ENCODE results near the gene FAAH. TPM values are rescaled to one million over a fixed set of nuclear protein-coding genes. Genes with fewer than 3 reads are reported as not detected.

FAAH gene
- polyA plus RNA-seq, 1 of the 3 experiments (the other 2 are of a cell fraction), result 1.2 TPM

GRCh38 chr1:46405197-46405555 lies 11.1 kb downstream of the FAAH start:
- no peak overlapping the region for H3K9ac ChIP-seq
- no peaks in the 10 kb centered on the region for H3F3A ChIP-seq (replicated peaks; ENCODE audit: insufficient read depth)

GRCh38 chr1:46405724-46406123 lies 11.6 kb downstream of the FAAH start:
- H3K79me2 ChIP-seq (ENCODE audit: insufficient read depth), result no peaks in the 10 kb centered on the region
- H3F3A ChIP-seq (replicated peaks; ENCODE audit: insufficient read depth), result no peaks in the 10 kb centered on the region
- no peaks in the 10 kb centered on the region; a peak in 1 of 4 replicates for H3K4me1 ChIP-seq (ENCODE audit: control insufficient read depth in 1 of 2, insufficient read depth in 2 of 2, low read depth in 1 of 2, low read length in 1 of 2)
- 73% methylated on average over 8 of the region's 17 CpGs for WGBS (ENCODE audit: low lambda C conversion rate)
- H3K9me2 ChIP-seq, result no peaks in the 10 kb centered on the region
- TF ChIP-seq USF1 (IDR thresholded peaks at IDR 0.05; ENCODE audit: borderline replicate concordance, low read depth) (no peak), YY1 (IDR thresholded peaks at IDR 0.05; ENCODE audit: low read depth) (no peak)
- TF ChIP-seq, protein P1, sequence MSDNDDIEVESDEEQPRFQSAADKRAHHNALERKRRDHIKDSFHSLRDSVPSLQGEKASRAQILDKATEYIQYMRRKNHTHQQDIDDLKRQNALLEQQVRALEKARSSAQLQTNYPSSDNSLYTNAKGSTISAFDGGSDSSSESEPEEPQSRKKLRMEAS (IDR thresholded peaks at IDR 0.05; ENCODE audit: low read depth), result no peak
- H3K9me3 ChIP-seq, result no peaks in the 10 kb centered on the region
- no peaks in the 10 kb centered on the region for H4K20me1 ChIP-seq (ENCODE audit: insufficient read depth)
- CTCF ChIA-PET, result interaction anchor here (0.6 to 2.3 kb wide), 6 partner anchors 9 to 263 kb away, joined by 3 to 9 read pairs (median 4); partner anchors contain the start of gene FAAH
- no peak overlapping the region for H3K4me2 ChIP-seq
- H3K27ac ChIP-seq (ENCODE audit: low read depth in 2 of 2, low read length in 1 of 2), result no peak overlapping the region
- H3K27me3 ChIP-seq (ENCODE audit: insufficient read depth), result no peaks in the 10 kb centered on the region
- POLR2A ChIA-PET, result no interaction called here
- no peak for DNase-seq
- no peak overlapping the region for H3K9ac ChIP-seq
- H2AFZ ChIP-seq (ENCODE audit: low read depth), result no peak overlapping the region
- no peak overlapping the region for H3K4me3 ChIP-seq (ENCODE audit: low read depth in 2 of 2, low read length in 1 of 2)
- H3K36me3 ChIP-seq (replicated peaks in 1 of 2; ENCODE audit: control insufficient read depth in 1 of 2, insufficient read depth in 2 of 2, low read length in 1 of 2), result no peaks in the 10 kb centered on the region

More at GRCh38 chr1:46405197-46405555, 11.1 kb downstream of the FAAH start:
- Histone ChIP-seq H3K9me2 (no peaks in the 10 kb centered on the region), H3K27me3 (ENCODE audit: insufficient read depth) (no peaks in the 10 kb centered on the region), H3K4me1 (ENCODE audit: control insufficient read depth in 1 of 2, insufficient read depth in 2 of 2, low read depth in 1 of 2, low read length in 1 of 2) (no peaks in the 10 kb centered on the region; a peak in 1 of 4 replicates), H3K9me3 (no peaks in the 10 kb centered on the region), H2AFZ (ENCODE audit: low read depth) (no peak overlapping the region), H3K4me2 (no peak overlapping the region), H4K20me1 (ENCODE audit: insufficient read depth) (no peaks in the 10 kb centered on the region), H3K4me3 (ENCODE audit: low read depth in 2 of 2, low read length in 1 of 2) (no peak overlapping the region), H3K79me2 (ENCODE audit: insufficient read depth) (no peaks in the 10 kb centered on the region), H3K27ac (ENCODE audit: low read depth in 2 of 2, low read length in 1 of 2) (no peak overlapping the region), H3K36me3 (replicated peaks in 1 of 2; ENCODE audit: control insufficient read depth in 1 of 2, insufficient read depth in 2 of 2, low read length in 1 of 2) (no peaks in the 10 kb centered on the region)
- WGBS (ENCODE audit: low lambda C conversion rate), result 94% methylated on average over 9 of the region's 12 CpGs
- ChIA-PET POLR2A (no interaction called here), CTCF (interaction anchor here (0.6 to 2.3 kb wide), 5 partner anchors 10 to 264 kb away, joined by 3 to 9 read pairs (median 4); partner anchors contain the start of gene FAAH)
- no peak for DNase-seq
- TF ChIP-seq GABPA (IDR thresholded peaks at IDR 0.05; ENCODE audit: low read depth) (no peak), ELF1 (IDR thresholded peaks at IDR 0.05) (no peak), POLR2AphosphoS5 (IDR thresholded peaks at IDR 0.05; ENCODE audit: low read depth, low read length) (no peak), FOXM1 (IDR thresholded peaks at IDR 0.05; ENCODE audit: low read depth) (no peak)

DNA sequence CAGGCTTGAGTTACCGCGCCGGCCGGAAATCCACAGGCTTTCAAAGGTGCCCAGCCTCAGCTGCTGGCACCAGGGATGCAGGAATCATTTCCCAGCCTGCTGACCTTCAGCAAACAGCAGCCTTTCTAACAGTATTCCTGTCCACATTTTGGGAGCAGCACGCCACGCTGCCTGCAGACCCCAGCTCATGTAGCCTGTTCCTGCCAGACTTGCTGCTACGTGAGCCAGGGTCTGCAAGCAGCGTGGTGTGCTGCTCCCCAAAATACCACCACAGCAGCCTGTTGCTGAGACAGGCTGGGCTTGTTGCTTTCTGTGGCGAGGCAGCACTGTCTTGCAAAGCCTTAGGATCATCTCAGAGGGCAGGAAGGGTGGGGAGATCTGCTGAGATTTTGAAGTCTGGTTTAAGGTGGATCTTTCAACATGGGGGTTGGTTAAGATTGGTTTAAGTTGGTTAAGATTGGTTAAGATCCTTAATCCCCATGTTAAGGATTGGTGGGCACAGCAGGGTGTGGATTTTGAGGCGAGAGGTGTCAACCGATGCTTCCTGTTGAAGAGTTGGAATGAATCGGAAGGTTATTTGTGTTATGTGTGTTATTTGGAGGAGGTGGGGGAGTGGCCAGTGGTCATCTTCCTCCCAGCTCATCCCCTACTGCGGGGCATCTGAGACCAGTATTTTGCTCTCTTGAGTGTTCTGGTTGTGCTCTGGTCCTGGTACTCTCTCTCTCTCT lies 12.9 kb downstream of the FAAH start:
- peak; percentile 52 for DNase-seq
- H3K79me2 ChIP-seq (ENCODE audit: insufficient read depth), result no peaks in the 10 kb centered on the region
- peak overlapping the region; percentile 61; the same call in 1 of the 2 replicates for H3K4me2 ChIP-seq
- no peaks in the 10 kb centered on the region for H3K9me2 ChIP-seq
- no peaks in the 10 kb centered on the region; a peak in 1 of 4 replicates for H3K4me1 ChIP-seq (ENCODE audit: control insufficient read depth in 1 of 2, insufficient read depth in 2 of 2, low read depth in 1 of 2, low read length in 1 of 2)
- no peaks in the 10 kb centered on the region for H3K27me3 ChIP-seq (ENCODE audit: insufficient read depth)
- no peaks in the 10 kb centered on the region for H3K36me3 ChIP-seq (replicated peaks in 1 of 2; ENCODE audit: control insufficient read depth in 1 of 2, insufficient read depth in 2 of 2, low read length in 1 of 2)
- no peaks in the 10 kb centered on the region for H4K20me1 ChIP-seq (ENCODE audit: insufficient read depth)
- no peaks in the 10 kb centered on the region for H3K9me3 ChIP-seq
- TF ChIP-seq, protein P2, sequence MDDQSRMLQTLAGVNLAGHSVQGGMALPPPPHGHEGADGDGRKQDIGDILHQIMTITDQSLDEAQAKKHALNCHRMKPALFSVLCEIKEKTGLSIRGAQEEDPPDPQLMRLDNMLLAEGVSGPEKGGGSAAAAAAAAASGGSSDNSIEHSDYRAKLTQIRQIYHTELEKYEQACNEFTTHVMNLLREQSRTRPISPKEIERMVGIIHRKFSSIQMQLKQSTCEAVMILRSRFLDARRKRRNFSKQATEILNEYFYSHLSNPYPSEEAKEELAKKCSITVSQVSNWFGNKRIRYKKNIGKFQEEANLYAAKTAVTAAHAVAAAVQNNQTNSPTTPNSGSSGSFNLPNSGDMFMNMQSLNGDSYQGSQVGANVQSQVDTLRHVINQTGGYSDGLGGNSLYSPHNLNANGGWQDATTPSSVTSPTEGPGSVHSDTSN (IDR thresholded peaks at IDR 0.05), result no peak
- TF ChIP-seq NFIC (IDR thresholded peaks at IDR 0.05; ENCODE audit: borderline replicate concordance) (no peak), FOSL2 (IDR thresholded peaks at IDR 0.05; ENCODE audit: borderline replicate concordance, low read depth) (no peak), POLR2AphosphoS5 (IDR thresholded peaks at IDR 0.05; ENCODE audit: low read depth, low read length) (no peak), TEAD4 (IDR thresholded peaks at IDR 0.05; ENCODE audit: borderline replicate concordance, insufficient read depth) (no peak), ZBTB33 (IDR thresholded peaks at IDR 0.05; ENCODE audit: borderline replicate concordance, low read depth) (no peak), ELF1 (IDR thresholded peaks at IDR 0.05) (no peak), FOXJ3 (CRISPR knock-in tag; IDR thresholded peaks at IDR 0.05) (no peak), MEF2A (IDR thresholded peaks at IDR 0.05; ENCODE audit: borderline replicate concordance, low read depth) (no peak)
- CTCF ChIA-PET, result interaction anchor here (0.6 to 2.9 kb wide), 22 partner anchors 9 to 318 kb away, joined by 3 to 13 read pairs (median 3); a partner anchor contains a TSS
- H2AFZ ChIP-seq (ENCODE audit: low read depth), result peak overlapping the region; percentile 74; the same call in 1 of the 2 replicates
- no peak overlapping the region for H3K9ac ChIP-seq
- H3K4me3 ChIP-seq (ENCODE audit: low read depth in 2 of 2, low read length in 1 of 2), result peak overlapping the region in 1 of 2 experiments; percentile 42; a peak in 1 of 4 replicates
- no peak overlapping the region for H3K27ac ChIP-seq (ENCODE audit: low read depth in 2 of 2, low read length in 1 of 2)
- POLR2A ChIA-PET, result no interaction called here
- H3F3A ChIP-seq (replicated peaks; ENCODE audit: insufficient read depth), result no peaks in the 10 kb centered on the region
- 89% methylated on average over 7 of the region's 13 CpGs for WGBS (ENCODE audit: low lambda C conversion rate)
